DND-41 (cell line): ENCODE data around the gene PGBD5.

ENCODE experiments used
- EZH2 ChIP-seq: IDR thresholded peaks from 3 replicates; pipeline ENCODE4 v1.6.1; 2012; ENCODE audit warnings: borderline replicate concordance, low read depth, mild to moderate bottlenecking, moderate library complexity, low read length, inconsistent platforms; ENCODE audit not compliant: severe bottlenecking
- TF ChIP-seq, protein P1 (sequence below): IDR thresholded peaks from 2 replicates; pipeline ENCODE4 v1.5.1; 2012; ENCODE audit warnings: borderline replicate concordance, low read length, moderate library complexity, mild to moderate bottlenecking; ENCODE audit not compliant: poor library complexity, severe bottlenecking; ENCODE audit errors: extremely low read depth

DNA sequence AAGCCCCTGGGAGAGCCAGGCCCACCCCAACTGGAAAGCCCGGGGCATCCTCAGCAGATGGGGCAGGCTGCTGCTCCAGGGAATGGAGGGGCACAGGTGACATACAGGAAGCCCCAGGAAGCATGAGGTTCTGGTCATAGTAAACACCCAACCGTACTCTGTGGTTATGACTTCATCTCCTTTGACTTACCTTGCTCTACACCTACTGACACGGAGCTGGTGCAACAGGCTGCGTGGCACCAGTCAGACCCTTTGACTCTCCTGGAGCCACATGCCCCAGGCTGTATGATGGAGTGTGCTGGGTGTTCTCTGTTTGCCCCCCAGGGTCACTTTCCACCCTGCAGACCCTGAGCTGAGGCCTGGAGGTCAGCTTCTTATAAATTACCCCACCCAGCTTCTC, 72.1 kb downstream of the PGBD5 start:
- TF ChIP-seq, protein P1, sequence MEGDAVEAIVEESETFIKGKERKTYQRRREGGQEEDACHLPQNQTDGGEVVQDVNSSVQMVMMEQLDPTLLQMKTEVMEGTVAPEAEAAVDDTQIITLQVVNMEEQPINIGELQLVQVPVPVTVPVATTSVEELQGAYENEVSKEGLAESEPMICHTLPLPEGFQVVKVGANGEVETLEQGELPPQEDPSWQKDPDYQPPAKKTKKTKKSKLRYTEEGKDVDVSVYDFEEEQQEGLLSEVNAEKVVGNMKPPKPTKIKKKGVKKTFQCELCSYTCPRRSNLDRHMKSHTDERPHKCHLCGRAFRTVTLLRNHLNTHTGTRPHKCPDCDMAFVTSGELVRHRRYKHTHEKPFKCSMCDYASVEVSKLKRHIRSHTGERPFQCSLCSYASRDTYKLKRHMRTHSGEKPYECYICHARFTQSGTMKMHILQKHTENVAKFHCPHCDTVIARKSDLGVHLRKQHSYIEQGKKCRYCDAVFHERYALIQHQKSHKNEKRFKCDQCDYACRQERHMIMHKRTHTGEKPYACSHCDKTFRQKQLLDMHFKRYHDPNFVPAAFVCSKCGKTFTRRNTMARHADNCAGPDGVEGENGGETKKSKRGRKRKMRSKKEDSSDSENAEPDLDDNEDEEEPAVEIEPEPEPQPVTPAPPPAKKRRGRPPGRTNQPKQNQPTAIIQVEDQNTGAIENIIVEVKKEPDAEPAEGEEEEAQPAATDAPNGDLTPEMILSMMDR, result no peak
- no peak for TF ChIP-seq EZH2
